GM12865 (cell line): Measurements from ENCODE around the gene ALDH7A1.

Experiments
- DNase-seq: peaks from one replicate; pipeline ENCODE4 v3.0.0; 2010; ENCODE audit warnings: low read depth
- H3K4me3 ChIP-seq: 2 replicates; pipeline ENCODE4 v1.5.1; 2011; ENCODE audit warnings: mild to moderate bottlenecking, low read depth, low read length, control low read depth
- CTCF ChIP-seq: IDR thresholded peaks from 2 replicates; pipeline ENCODE4 v1.5.1; 2011; ENCODE audit warnings: low read length, control low read depth, low read depth, inconsistent platforms; ENCODE audit not compliant: insufficient read depth; ENCODE audit errors: missing control alignments

The ALDH7A1 gene

GRCh38 chr5:126499853-126500342, 95.1 kb downstream of the ALDH7A1 start:
- peak; percentile 70 for DNase-seq
- no peak overlapping the region for H3K4me3 ChIP-seq
- TF ChIP-seq CTCF = peak; percentile 70

- TF ChIP-seq CTCF = no peak
- no peak for DNase-seq
- H3K4me3 ChIP-seq = no peak overlapping the region
These were observed 95.7 kb downstream of the ALDH7A1 start for GRCh38 chr5:126499278-126499677.

GRCh38 chr5:126497506-126497905, 97.5 kb downstream of the ALDH7A1 start:
- DNase-seq = peak; percentile 25
- H3K4me3 ChIP-seq = no peak overlapping the region
- TF ChIP-seq CTCF = no peak

GRCh38 chr5:126494393-126494792, 100.6 kb downstream of the ALDH7A1 start:
- H3K4me3 ChIP-seq = no peak overlapping the region
- no peak for DNase-seq
- TF ChIP-seq CTCF = no peak

GRCh38 chr5:126492939-126493338, 102.1 kb downstream of the ALDH7A1 start:
- DNase-seq = peak; percentile 11
- peak; percentile 6 for TF ChIP-seq CTCF

GRCh38 chr5:126490167-126490940, 104.7 kb downstream of the ALDH7A1 start:
- DNase-seq = no peak
- H3K4me3 ChIP-seq = no peak overlapping the region
- TF ChIP-seq CTCF = no peak

More at GRCh38 chr5:126492939-126493338, 102.1 kb downstream of the ALDH7A1 start:
- no peak overlapping the region for H3K4me3 ChIP-seq
